Trophoblast cell (in vitro differentiated cells and primary cell): Measurements from ENCODE around the gene PLPPR3.
A peak's percentile ranks its signal among the peaks of the same experiment; 100 is the strongest.

Experiments
- DNase-seq, 2 donors: peaks; one replicate each; pipeline ENCODE4 v3.0.0-alpha.2; 2016
- H2AFZ ChIP-seq: 2 replicates; pipeline ENCODE4 v1.6.1; 2013; ENCODE audit warnings: low read length, moderate library complexity, mild to moderate bottlenecking; ENCODE audit not compliant: insufficient read depth, poor library complexity
- H2AK5ac ChIP-seq: 2 replicates; pipeline ENCODE4 v1.6.1; 2013; ENCODE audit warnings: mild to moderate bottlenecking, low read length
- H2BK120ac ChIP-seq: 2 replicates; pipeline ENCODE4 v1.6.1; 2013; ENCODE audit warnings: low read length, mild to moderate bottlenecking, moderate library complexity; ENCODE audit not compliant: insufficient read depth, poor library complexity
- H2BK12ac ChIP-seq: 2 replicates; pipeline ENCODE4 v1.6.1; 2013; ENCODE audit warnings: mild to moderate bottlenecking, low read length, moderate library complexity
- H2BK5ac ChIP-seq: 2 replicates; pipeline ENCODE4 v1.6.1; 2013; ENCODE audit warnings: low read length, low read depth, moderate library complexity, mild to moderate bottlenecking; ENCODE audit not compliant: poor library complexity
- H3K14ac ChIP-seq: 2 replicates; pipeline ENCODE4 v1.6.1; 2013; ENCODE audit warnings: mild to moderate bottlenecking, low read length
- H3K18ac ChIP-seq: 2 replicates; pipeline ENCODE4 v1.6.1; 2013; ENCODE audit warnings: mild to moderate bottlenecking, low read length
- H3K23ac ChIP-seq: 2 replicates; pipeline ENCODE4 v1.6.1; 2013; ENCODE audit warnings: low read length
- H3K27ac ChIP-seq: 2 replicates; pipeline ENCODE4 v1.5.1; 2013; ENCODE audit warnings: low read depth, mild to moderate bottlenecking, inconsistent platforms, low read length, moderate library complexity
- H3K27me3 ChIP-seq: 2 replicates; pipeline ENCODE4 v1.6.1; 2013; ENCODE audit warnings: inconsistent platforms, mild to moderate bottlenecking, low read length, moderate library complexity; ENCODE audit not compliant: insufficient read depth
- H3K36me3 ChIP-seq, 2 experiments: 1 replicate in 1 of 2; 2 replicates in 1 of 2; pipeline ENCODE4 v1.6.1; 2013; ENCODE audit warnings: low read length in 2 of 2, mild to moderate bottlenecking in 2 of 2, moderate library complexity in 1 of 2; ENCODE audit not compliant: insufficient read depth in 2 of 2, control insufficient read depth in 1 of 2
- H3K4ac ChIP-seq: 2 replicates; pipeline ENCODE4 v1.6.1; 2013; ENCODE audit warnings: low read depth, mild to moderate bottlenecking, low read length, moderate library complexity
- H3K4me1 ChIP-seq, 2 experiments: 1 replicate in 1 of 2; 2 replicates in 1 of 2; pipeline ENCODE4 v1.6.1; 2013; ENCODE audit warnings: low read length in 2 of 2, mild to moderate bottlenecking in 2 of 2, moderate library complexity in 1 of 2; ENCODE audit not compliant: insufficient read depth in 2 of 2, control insufficient read depth in 1 of 2
- H3K4me2 ChIP-seq: 2 replicates; pipeline ENCODE4 v1.6.1; 2013; ENCODE audit warnings: inconsistent platforms, mild to moderate bottlenecking, low read length, moderate library complexity
- H3K4me3 ChIP-seq: 2 replicates; pipeline ENCODE4 v1.5.1; 2013; ENCODE audit warnings: mild to moderate bottlenecking, low read depth, low read length, inconsistent platforms
- H3K79me1 ChIP-seq: one replicate; pipeline ENCODE4 v1.6.1; 2013; ENCODE audit warnings: low read length
- H3K79me2 ChIP-seq: 2 replicates; pipeline ENCODE4 v1.6.1; 2013; ENCODE audit warnings: low read length, mild to moderate bottlenecking; ENCODE audit not compliant: control insufficient read depth, insufficient read depth, poor library complexity
- H3K9ac ChIP-seq: 2 replicates; pipeline ENCODE4 v1.6.1; 2013; ENCODE audit warnings: mild to moderate bottlenecking, low read length
- H3K9me3 ChIP-seq: 2 replicates; pipeline ENCODE4 v1.6.1; 2013; ENCODE audit warnings: low read depth, mild to moderate bottlenecking, control low read depth, inconsistent platforms, low read length; ENCODE audit not compliant: insufficient read depth
- H4K12ac ChIP-seq: 2 replicates; pipeline ENCODE4 v1.6.1; 2013; ENCODE audit warnings: low read depth, mild to moderate bottlenecking, low read length, moderate library complexity
- H4K8ac ChIP-seq: 2 replicates; pipeline ENCODE4 v1.6.1; 2013; ENCODE audit warnings: low read depth, mild to moderate bottlenecking, low read length, moderate library complexity
- H4K91ac ChIP-seq: one replicate; pipeline ENCODE4 v1.6.1; 2013; ENCODE audit warnings: low read depth, mild to moderate bottlenecking, low read length, moderate library complexity
- WGBS: extraction: QIAGEN DNeasy Blood & Tissue Kit; methylation state at CpG from one replicate; pipeline ENCODE4 v1.1.7; 2013; ENCODE audit warnings: missing lambda C conversion rate; ENCODE audit not compliant: insufficient read length, insufficient coverage; ENCODE audit errors: extremely low coverage; 5-methylcytosine and 5-hydroxymethylcytosine counted together

Gene PLPPR3

DNA sequence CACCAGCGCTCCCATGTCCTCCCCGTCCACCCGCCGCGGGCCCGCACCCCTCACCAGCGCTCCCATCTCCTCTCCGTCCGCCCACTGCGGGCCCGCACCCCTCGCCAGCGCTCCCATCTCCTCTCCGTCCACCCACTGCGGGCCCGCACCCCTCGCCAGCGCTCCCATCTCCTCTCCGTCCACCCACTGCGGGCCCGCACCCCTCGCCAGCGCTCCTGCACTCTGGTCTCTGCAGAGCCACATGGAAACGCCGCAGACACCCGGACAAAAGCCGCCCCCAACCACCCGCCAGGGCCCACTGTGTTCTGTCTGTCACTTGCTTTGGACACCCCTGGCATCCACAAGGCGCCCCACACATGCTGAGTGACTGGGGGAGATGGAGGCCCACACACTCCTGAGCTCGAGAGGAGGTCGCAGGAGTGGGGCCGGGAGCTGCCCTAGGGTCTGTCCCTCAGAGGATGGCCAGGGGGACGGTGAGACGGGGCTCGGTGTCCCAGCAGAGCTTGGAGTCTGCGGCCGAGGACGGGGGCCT is 45.1 kb upstream of the PLPPR3 start:
- no peak for DNase-seq
- H3K79me1 ChIP-seq = peaks cover 5% of the 10 kb centered on the region
- H3K4me2 ChIP-seq = no peak overlapping the region
- H2BK12ac ChIP-seq = no peak overlapping the region
- H3K27ac ChIP-seq = no peak overlapping the region
- no peaks in the 10 kb centered on the region for H3K27me3 ChIP-seq
- H3K4me1 ChIP-seq = peaks cover 13 to 18% of the 10 kb centered on the region in 2 experiments
- H3K14ac ChIP-seq = no peak overlapping the region
- H2BK5ac ChIP-seq = no peak overlapping the region
- H4K8ac ChIP-seq = no peak overlapping the region
- no peak overlapping the region for H4K91ac ChIP-seq
- WGBS = no CpG with 5 or more reads among the region's 38 CpGs
- H2AFZ ChIP-seq = no peak overlapping the region
- H3K23ac ChIP-seq = no peak overlapping the region
- peaks cover 4% of the 10 kb centered on the region for H3K79me2 ChIP-seq
- peaks cover 30% of the 10 kb centered on the region in 2 experiments for H3K36me3 ChIP-seq
- no peak overlapping the region for H3K9ac ChIP-seq
- H2BK120ac ChIP-seq = no peak overlapping the region
- no peak overlapping the region for H3K18ac ChIP-seq
- no peak overlapping the region for H2AK5ac ChIP-seq
- H4K12ac ChIP-seq = no peak overlapping the region
- no peak overlapping the region for H3K4ac ChIP-seq
- peaks cover 2% of the 10 kb centered on the region for H3K9me3 ChIP-seq
- H3K4me3 ChIP-seq = no peak overlapping the region

DNA sequence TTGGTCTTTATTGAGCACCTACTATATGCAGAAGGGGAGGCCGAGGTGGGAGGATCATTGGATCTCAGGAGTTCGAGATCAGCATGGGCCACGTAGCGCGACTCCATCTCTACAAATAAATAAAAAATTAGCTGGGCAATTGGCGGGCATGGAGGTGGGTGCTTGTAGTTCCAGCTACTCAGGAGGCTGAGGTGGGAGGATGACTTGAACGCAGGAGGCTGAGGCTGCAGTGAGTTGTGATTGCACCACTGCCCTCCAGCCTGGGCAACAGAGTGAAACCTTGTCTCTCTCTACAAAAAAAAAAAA is 41.5 kb upstream of the PLPPR3 start:
- Histone ChIP-seq H3K4me2 (no peak overlapping the region), H3K79me2 (no peaks in the 10 kb centered on the region), H2BK120ac (no peak overlapping the region), H3K4me1 (peaks cover 4 to 9% of the 10 kb centered on the region in 2 experiments), H3K27me3 (peaks cover 11% of the 10 kb centered on the region), H2AFZ (no peak overlapping the region), H2BK12ac (no peak overlapping the region), H2AK5ac (no peak overlapping the region), H3K4me3 (no peak overlapping the region), H2BK5ac (no peak overlapping the region), H3K18ac (no peak overlapping the region), H3K79me1 (no peaks in the 10 kb centered on the region), H3K9me3 (peaks cover 16% of the 10 kb centered on the region), H3K27ac (no peak overlapping the region), H3K14ac (no peak overlapping the region), H3K4ac (no peak overlapping the region), H3K36me3 (peaks cover 11% of the 10 kb centered on the region in 2 experiments), H3K9ac (no peak overlapping the region), H4K8ac (no peak overlapping the region), H3K23ac (no peak overlapping the region), H4K91ac (no peak overlapping the region), H4K12ac (no peak overlapping the region)
- no peak for DNase-seq
- WGBS = no CpG with 5 or more reads among the region's 7 CpGs

DNA sequence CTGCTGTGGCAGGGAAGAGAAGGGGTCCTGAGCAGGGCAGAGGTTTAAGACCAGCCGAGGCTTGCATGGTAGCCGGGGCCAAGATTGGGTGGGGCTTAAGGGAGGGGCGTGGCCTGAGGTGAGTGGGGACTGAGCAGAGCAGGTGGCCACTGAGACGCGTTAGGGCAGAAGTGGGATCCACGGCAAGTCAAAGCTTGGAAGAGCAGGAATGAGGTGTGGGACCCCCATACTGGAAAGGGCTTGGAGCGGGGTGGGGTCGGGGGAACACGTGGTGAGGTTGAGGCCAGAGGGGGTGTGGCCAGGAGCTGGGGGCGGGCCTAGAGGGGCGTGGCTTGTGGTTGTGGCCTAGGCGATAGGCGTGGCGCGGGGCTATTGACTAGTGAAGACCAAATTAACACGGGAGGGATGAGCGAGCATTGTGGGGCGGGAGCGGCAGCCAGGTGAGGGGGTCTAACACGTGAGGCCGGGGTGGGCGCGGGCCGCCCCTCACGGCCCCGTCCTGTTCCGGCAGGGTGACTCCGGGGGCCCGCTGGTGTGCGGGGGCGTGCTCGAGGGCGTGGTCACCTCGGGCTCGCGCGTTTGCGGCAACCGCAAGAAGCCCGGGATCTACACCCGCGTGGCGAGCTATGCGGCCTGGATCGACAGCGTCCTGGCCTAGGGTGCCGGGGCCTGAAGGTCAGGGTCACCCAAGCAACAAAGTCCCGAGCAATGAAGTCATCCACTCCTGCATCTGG is 41.0 kb upstream of the PLPPR3 start:
- no peak overlapping the region for H3K27ac ChIP-seq
- DNase-seq = peak; percentile 61 to 68

DNA sequence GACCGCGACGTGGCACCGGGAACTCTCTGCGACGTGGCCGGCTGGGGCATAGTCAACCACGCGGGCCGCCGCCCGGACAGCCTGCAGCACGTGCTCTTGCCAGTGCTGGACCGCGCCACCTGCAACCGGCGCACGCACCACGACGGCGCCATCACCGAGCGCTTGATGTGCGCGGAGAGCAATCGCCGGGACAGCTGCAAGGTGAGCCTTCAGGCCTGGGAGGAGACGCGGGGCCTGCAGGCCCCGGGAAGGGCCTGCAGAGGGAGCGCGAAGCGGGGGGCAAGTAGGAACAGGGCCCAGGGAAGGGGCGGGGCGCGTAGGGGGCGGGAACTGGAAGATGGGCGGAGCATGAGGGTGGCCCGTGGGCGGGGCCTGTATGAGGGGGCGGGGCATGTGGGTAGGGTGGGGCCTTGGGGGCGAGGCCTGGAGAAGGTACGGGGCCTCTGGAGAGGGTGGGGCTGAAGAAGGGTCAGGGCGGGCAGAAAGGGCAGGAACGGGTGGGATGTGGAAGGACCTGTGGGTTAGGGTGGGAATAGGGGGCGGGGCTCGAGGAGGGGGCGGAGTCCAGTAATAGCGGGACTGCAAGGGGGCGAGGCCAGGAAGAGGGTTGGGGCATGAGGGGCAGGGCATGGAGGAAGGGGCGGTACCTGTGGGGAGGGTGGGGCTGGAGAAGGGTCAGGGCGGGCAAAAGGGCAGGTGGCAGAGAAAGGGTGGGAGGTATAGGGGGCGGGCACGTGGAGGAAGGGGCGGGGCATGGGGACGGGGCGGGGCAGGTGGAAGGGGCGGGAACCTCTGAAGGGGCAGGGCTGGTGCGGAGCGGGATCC is 40.2 kb upstream of the PLPPR3 start:
- H2AFZ ChIP-seq = no peak overlapping the region
- H3K4me1 ChIP-seq = peaks cover 4 to 9% of the 10 kb centered on the region in 2 experiments
- no peaks in the 10 kb centered on the region for H3K79me1 ChIP-seq
- H3K9ac ChIP-seq = no peak overlapping the region
- no peak overlapping the region for H3K4ac ChIP-seq
- H3K23ac ChIP-seq = no peak overlapping the region
- H3K27me3 ChIP-seq = peaks cover 11% of the 10 kb centered on the region
- H2BK5ac ChIP-seq = no peak overlapping the region
- no peaks in the 10 kb centered on the region for H3K79me2 ChIP-seq
- H2BK12ac ChIP-seq = no peak overlapping the region
- no peaks in the 10 kb centered on the region for H3K36me3 ChIP-seq
- H3K4me2 ChIP-seq = no peak overlapping the region
- H3K27ac ChIP-seq = no peak overlapping the region
- DNase-seq = peak; percentile 39 to 57
- no peak overlapping the region for H3K14ac ChIP-seq
- H3K9me3 ChIP-seq = peaks cover 16% of the 10 kb centered on the region
- no CpG with 5 or more reads among the region's 60 CpGs for WGBS
- H2AK5ac ChIP-seq = no peak overlapping the region
- H2BK120ac ChIP-seq = no peak overlapping the region
- H4K91ac ChIP-seq = no peak overlapping the region
- no peak overlapping the region for H3K18ac ChIP-seq
- no peak overlapping the region for H3K4me3 ChIP-seq
- no peak overlapping the region for H4K12ac ChIP-seq
- H4K8ac ChIP-seq = no peak overlapping the region

More for the DNA sequence above, 41.0 kb upstream of the PLPPR3 start:
- Histone ChIP-seq H3K18ac (no peak overlapping the region), H4K8ac (no peak overlapping the region), H4K91ac (no peak overlapping the region), H3K4me2 (peak overlapping the region; percentile 26), H3K23ac (no peak overlapping the region), H3K4me1 (peaks cover 4 to 9% of the 10 kb centered on the region in 2 experiments), H3K9ac (no peak overlapping the region), H3K79me1 (no peaks in the 10 kb centered on the region), H2BK5ac (no peak overlapping the region), H3K27me3 (peaks cover 11% of the 10 kb centered on the region), H2BK12ac (no peak overlapping the region), H3K4ac (no peak overlapping the region), H2BK120ac (no peak overlapping the region), H2AK5ac (peak overlapping the region; percentile 52), H3K4me3 (no peak overlapping the region), H3K9me3 (peaks cover 16% of the 10 kb centered on the region), H3K79me2 (no peaks in the 10 kb centered on the region), H3K36me3 (peaks cover 5 to 6% of the 10 kb centered on the region in 2 experiments), H3K14ac (no peak overlapping the region), H4K12ac (no peak overlapping the region), H2AFZ (no peak overlapping the region)
- no CpG with 5 or more reads among the region's 48 CpGs for WGBS
